Activated CD8-positive, alpha-beta memory T cell treated with anti-CD3 and anti-CD28 coated beads for 4 hours (primary cell): ENCODE results near the gene TAS1R3.

Source experiments
- DNase-seq, 2 donors: peaks; one replicate each; pipeline ENCODE4 v3.0.0-alpha.2; 2020; ENCODE audit warnings: low read depth in 2 of 2

The TAS1R3 gene

DNA sequence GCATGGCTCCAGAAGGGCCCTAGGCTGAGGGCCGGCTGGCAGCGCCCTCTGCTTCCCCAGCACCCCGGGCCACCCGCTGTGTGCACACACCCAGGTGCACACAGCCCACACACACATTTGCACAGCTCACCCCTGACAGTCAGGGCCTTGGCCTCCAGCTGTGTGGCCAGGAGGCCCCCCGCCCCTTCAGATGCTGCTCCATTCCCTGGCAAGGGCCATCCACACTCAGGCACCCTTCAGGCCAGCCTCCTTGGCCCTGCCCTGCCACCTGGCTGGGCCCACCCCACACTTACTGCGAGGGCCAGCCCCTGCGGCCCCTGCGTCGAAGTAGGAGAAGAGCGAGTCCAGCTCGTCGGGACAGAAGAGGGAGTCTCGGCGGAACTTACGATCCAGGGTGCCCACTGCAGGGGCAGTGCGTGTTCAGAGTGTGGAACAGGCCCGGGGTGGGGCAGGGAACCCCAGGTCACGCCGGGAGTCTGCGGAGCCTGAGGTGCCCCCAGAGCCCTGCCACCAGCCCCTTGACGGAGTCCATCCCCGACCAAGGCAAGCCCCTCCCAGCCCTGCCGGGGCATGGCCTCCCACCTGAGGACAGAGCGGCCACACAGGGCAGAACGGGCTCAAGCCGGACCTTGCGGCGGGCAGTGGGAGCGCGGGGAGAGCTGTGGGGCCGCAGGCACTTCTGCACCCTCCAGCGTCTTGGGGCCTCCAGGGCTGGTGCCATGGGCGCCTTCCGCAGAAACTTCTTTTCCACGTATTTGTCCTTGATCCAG lies 35.7 kb upstream of the TAS1R3 start:
- no peak for DNase-seq

DNA sequence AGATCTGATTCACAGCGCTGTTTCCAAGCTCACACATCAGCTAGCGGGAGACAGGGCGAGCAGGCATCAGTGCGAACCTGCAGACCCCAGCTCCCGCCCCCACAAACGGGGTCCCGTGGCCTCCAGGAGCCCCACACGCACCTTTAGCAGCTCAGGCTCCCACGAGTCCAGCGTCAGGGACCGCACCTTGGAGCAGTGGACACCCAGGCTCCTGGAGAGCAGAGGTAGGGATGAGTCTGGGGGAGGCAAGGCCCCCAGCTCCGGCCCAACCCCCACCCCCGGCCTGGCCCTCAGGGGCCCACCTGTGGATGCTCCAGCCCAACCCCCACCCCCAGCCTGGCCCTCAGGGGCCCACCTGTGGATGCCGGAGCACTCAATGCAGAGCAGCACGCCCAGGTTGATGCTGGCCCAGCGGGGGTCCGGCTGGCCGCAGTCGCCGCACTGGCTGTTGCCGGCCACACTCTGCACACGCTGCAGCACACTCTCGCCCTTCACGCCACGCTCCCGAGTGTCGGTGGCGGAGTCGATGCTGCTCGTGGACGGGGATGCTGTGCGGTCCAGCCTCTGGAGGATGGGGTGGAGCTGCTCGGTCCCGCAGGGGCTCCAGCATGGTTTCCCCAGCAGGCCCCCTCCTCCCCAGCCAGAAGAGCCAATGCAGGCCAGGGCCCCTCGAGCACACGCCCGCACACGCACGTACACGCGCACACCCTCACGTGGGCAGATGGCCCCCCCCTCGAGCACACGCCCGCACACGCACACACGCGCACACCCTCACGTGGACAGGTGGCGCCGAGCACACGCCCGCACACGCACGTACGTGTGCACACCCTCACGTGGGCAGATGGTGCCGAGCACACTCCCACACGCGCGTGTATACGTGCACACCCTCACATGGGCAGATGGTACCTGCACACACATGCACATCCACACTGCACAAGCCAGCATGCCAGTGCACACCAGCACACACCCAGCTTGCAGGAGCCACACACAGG lies 34.7 kb upstream of the TAS1R3 start:
- DNase-seq, result no peak

DNA sequence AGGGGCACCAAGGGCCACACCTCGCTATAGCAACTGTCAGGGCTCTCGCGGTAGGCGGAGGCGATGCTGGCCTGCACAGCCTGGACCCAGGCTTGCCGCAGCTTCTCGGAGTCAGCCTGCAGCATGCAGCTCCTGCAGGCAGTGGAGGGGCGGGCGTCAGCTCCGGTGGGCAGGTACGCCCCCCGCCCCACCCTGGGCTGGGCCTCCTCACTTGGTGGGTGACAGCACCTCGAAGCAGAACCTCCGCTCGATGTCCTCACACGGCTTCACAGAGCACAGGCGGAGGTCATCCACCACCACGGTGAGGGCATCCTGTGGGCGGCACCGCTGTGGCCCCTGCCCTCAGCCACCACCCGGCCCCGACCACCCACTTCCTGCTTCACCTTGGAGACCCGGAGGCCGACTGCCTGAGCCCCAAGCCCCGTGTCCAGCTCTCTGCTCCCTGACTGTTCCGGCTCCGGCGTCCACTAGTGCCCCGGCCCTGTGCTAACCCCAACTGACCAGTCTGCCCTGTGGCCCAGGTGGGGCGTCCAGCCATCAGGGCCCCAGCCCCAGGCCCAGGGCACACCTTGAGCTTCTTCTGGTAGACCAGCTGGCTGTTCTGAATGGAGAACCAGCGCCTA lies 33.2 kb upstream of the TAS1R3 start:
- DNase-seq, result no peak

DNA sequence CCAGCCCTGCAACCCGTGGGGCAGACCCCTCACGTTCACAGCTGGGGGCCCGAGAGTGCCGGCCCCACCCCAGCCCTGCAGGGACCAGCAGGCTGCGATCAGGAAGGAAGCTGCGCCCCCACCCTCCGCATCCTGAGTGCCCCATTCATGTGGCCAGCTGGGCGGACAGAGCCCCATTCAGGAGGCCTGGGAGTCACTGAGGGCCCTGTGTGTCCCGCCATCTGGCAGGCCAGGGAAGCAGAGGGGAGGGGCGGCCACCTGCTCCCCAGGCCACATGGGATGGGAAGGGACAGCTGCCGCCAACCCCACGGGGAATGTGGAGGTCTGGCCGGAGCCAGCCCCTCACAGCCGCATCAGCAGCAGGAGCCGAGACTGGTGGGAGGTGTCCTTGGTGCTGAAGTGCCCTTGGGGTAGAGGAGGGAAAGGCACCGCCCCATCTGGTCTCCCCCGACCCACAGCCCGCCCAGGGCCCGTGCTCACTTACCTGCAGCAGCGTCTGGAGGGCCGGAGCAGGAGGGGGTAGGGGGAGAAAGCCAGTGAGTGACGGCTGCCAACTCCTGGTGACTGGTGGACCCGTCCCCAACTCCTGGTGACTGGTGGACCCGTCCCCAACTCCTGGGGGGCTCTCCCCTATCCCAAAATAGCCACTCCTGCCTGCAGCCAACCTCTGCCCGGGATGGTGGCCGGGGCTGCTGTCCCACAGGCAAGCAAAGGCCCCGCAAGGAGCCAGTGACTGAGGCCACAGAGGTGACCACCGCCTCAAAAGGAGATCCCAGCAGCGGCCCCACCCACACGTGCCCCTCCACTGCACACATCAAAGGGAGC lies 32.0 kb upstream of the TAS1R3 start:
- DNase-seq, result no peak

DNA sequence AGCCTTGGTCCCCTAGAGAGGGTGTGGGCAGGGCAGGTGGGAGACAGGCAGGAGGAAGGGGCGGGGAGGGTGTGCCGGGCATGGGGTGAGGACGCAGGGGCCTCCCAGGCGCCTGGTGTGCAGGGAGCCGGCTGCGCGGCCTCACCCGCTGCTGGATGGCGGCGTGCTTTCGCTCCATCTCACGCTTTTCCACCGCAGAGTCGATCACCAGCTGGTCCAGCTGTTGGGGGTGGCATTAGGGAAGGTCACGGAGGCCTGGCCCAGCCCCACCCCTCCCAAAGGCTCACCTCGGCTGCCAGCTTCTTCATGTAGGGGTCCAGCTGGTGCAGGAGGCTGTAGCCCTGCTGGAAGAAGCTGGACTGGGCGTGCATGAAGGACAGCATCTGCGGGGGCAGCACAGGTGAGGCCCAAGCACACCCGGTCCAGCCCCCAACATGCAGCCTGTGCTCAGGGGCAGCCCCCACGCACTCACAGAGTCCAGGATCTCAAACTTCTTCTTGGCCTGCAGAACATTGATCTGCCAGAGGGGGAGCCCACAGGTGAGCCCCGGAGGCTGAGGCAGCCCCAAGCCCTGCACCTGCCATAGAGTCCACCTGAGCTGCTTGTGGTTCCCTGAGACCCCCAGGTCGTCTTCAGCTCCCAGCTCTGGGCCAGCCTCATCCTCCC lies 31.3 kb upstream of the TAS1R3 start:
- no peak for DNase-seq

DNA sequence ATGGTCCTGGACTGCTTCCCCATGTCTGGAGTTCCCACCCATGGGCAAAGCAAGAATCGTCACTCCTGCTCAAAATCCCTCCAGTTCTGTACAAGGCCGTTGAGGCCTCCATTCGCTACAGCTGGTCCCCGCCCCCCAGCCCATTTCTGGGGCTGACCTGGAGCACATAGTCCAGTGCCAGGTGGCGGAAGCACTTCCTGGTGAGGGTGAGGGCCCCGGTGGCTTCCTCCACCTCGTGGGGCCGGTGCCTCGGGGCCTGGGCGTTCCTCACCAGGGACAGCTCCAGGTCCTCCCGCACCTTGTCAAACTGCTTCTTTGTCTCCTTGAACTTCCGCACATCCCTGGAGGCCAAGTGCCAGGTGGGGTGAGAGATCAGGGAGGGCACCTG lies 30.7 kb upstream of the TAS1R3 start:
- DNase-seq, result no peak

DNA sequence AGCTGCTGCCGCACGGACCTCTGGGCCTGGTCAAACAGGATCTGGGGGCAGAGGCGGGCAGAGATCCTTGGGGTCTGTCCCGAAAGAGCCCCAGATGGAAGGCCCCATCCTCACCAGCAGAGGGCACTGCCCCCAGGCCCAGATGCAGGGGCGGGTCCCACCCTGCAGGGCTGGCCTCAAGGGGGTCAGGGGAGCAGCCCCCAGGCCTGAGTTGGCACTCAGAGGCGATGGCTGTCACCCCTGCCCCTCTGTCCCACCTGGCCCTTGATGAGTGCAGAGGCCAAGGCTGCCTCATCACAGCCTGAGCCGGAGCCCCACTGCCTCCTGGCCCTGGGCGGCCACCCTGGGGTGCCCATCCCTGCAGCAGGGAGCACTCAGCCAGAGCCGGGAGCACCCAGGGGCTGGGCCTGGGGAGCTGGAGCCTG lies 29.1 kb upstream of the TAS1R3 start:
- DNase-seq, result no peak

DNA sequence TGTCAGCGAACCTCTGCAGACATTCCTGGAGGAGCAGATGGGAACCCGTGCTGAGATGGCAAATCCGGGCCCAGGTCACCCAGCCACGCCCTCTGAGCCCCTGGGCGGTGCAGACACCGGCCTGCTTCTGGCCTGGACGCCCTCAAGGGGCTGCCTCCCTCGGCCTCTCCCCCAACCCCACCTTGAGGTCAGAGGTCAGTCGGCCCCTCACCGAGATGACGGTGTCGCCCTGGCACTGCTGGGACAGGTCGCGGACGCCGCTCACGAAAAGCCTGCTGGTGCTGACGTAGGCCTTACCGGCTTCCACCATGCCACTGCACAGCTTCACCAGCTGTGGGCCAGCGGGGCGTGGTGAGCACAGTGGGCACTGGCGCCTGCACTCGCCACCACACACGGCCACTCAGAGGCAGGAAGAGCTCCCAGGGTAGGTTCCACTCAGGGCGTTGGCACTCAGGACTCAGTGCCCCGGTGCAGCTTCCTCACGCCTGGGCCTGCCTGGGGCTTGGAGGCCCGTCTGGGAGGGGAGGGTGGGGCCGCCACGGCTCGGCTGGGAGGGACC lies 28.1 kb upstream of the TAS1R3 start:
- DNase-seq, result no peak

DNA sequence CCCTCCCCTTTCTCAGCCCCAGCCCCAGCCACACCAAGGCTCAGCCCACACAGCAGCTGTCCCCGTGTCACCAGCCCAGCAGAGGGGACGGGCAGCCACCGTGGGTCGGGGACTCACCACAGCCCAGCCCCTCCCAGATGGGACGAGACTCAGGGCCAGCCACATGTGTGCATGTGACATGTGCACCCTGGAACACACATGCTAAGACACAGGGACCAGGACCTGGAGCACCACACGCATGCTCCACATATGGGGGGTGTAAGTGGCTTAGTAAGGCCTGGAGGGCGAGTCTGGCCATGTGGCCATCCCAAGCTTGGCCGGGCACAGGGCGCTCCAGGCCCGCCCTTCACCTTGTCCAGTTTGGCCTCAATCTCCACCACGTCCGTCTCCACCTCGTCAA lies 27.3 kb upstream of the TAS1R3 start:
- DNase-seq, result no peak

DNA sequence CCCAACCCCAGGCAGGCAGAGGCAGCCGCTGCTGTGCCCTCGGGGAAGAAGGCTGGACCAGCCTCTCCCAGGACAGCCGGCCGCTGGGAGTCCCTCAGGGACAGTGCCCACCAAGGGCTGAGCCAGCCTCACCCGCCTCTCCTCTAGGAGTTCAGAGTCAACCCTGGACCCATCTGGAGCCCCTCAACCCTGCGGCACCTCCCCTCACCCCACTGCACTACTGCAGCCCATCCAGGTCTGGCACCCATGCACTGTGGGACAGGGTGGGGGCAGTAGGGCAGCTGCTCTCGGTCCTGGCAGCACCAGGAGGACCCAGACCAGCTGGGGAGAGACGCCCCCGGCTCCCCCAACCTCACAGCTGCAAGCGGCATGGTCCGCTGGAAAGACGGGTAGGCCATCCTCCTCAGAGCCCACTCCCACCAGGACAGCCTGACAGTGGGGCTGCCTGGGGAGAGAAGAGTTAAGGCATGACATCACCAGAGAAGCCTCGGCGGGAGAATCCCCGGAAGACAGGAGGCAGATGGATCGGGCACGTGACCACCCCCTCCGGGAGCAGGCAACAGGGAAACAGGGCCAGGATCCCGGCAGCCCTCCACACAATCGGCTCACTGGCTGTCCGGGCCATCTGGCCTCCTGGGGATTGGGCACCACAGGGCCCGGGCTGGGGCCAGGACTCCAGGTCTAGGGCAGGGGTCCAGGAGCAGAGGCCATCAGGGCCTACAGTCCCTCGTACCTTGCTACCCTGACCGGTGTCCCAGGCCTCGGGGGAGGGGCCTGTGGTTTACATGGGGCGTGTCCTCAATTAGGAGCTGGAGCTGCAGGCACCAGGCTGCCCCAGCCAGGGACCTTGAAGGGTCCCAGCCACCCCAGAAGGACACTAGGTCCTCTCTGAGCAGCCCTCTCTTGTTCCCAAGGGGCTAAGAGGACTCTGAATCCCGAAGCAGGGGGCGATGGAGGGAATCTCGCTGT lies 26.5 kb upstream of the TAS1R3 start:
- no peak for DNase-seq

DNA sequence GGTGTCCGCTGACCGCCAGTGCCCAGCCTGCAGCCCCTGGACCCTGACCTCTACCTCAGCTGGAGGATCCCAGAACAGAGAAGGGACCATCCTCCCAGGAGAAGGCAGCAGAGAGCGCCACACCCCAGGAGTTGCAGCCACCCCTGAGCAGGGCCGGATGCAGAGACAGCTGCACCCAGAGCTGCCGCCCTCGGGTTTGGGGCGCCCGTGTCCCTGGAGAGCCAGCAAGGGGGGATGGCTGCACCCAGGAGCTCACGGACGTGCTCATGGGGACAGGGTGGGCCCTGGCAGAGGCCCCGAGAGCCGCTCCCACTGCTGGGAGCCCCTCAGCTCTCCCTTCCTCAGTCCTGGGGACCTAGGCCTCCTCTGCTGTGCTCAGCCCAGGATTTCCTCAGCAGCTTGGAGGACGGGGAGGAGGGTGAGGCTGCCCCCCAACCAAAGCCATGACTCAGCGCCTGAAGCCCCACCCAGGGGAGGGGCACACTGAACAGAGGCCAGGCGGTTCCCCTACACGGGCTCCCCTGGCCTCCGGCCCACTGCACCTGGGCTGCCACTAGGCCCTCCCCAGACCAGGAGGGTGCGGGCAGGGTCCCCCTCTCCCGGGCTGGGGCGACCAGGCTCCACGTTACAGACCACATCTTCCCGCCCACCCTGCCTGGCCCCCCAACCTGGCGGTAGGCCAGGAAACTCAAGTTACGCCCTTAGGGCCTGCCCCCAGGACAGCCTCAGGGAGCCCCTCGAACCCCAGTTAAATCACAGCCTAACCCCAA lies 25.6 kb upstream of the TAS1R3 start:
- peak; percentile 64 for DNase-seq

DNA sequence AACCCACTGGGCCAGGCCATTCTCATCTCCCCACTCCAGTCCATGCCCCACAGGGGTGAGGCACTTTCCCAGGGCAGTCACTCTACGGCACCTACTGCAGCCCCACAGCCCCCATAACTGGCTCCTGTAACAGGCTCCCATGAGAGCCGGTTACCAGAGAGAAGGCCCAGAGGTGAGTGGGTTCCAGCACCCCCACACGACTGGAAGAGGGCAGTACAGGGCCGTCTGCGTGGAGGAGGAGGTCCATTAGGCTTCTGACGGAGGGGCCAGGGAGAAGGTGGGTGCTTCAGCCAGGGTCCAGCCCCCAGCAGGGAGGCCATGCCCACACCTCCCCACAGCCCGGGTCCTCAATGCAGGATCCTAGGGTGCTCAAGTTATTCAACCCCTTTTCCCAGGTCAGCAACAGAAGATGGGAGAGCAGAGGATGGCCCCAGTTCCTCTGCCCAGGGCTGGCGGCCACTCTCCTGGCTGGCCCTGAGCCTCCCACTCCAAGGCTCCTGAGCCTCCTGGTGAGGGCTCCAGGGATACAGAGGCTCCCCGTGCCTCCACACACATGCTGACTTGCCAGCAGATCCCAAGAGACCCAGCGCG lies 24.9 kb upstream of the TAS1R3 start:
- DNase-seq, result no peak

DNA sequence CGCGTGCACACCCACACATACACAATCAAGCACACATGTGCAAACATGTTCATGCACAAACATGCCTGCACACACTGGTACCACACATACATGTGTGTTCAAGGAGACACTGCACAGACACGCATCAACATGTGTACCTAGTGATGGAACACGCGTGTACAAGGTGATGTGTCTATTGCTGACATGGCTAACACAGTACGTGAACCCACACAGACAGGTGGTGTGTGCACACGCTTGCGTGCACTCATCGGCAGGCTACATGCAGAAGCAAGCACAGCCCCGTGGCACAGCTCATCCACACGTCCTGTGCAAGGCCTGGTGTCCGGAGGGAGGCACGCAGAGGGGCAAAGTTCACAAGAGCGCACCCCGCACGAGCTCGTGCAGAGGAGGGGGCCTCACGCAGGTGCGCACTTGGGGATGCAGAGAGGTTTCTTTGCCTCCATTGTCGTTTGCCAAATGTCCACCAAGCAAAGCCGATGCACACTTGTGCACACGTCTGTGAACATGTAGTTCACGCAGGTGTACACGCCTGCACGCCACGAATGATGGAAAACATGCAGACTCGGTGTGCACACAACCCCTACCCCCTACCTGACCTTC lies 24.3 kb upstream of the TAS1R3 start:
- no peak for DNase-seq

DNA sequence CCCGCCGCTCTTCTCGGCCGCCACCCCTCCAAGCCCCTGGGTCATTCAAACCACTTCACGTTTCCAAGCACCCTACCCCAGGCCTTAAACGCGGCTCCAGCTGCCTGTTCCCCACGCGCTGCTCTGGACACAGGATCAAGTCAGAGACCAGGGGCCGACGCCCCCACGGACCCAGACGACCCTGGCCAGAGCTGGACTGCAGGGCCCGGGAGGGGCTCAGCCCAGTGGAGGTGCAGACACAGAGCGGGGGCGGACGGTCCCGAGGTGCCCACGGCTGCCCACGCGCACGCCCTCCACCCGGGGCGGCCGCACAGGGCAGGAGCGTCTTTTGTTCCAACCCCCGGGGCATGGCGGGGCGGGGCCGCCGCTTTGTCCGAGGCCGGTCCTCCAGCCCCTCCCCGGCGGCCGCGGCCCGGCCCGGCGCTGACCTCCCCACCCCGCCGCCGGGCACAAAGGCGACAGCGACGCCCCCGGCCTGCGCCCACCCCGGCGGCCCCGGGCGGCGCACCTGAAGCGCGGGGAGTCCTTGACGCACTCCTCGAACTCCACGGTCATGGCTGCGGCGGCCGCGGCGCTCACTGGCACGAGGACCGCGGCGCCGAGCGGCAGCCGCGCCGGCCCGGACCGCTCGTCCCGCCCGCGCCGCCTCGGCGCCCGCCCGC lies 23.7 kb upstream of the TAS1R3 start:
- no peak for DNase-seq

DNA sequence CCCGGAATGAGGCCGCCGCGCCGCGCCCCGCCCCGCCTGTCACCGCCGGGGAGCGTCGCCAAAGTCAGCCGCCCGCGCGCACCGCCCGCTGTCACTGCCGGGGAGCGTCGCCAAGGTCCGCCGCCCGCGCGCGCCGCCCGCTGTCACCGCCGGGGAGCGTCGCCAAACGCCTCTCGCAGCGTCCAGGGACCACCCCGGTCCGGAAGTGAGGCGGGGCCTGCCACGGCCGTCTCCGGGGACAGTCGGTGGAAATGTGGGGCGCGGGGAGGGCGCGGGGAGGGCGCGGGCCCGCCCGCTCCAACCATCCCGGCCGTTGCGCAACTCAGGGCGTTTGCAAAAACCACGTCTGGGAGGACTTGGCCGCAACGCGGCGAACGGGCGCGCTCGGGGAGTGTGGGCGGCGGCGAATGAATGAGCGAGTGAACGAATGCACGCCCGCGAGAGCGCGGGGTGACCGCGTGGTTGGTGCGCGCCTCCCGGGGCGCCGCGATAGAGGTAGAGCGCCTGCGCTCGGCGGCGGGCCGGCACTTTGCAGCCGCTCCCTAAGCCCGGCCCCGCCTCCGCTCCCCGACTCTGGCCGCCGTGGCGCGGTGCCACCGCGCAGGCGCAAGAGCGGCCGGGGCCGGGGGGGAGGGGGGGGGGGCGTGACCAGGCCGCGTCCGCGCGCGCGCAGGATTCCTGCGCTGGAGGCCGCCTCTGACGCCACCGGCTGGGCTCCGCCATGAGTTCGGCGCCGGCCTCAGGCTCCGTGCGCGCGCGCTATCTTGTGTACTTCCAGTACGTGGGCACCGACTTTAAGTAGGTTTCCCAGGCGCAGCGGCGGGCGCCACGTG lies 22.9 kb upstream of the TAS1R3 start, which contains the start of the genes ACAP3 and PUSL1:
ACAP3 (minus strand) TSS at position 8 of the 833 bp plus-strand sequence. CDS start 115 bp downstream, outside the sequence.
PUSL1 (plus strand) TSS at position 675 of the 833 bp plus-strand sequence; CDS start at position 722, 47 bp downstream.
- peak; percentile 73 to 77 for DNase-seq

DNA sequence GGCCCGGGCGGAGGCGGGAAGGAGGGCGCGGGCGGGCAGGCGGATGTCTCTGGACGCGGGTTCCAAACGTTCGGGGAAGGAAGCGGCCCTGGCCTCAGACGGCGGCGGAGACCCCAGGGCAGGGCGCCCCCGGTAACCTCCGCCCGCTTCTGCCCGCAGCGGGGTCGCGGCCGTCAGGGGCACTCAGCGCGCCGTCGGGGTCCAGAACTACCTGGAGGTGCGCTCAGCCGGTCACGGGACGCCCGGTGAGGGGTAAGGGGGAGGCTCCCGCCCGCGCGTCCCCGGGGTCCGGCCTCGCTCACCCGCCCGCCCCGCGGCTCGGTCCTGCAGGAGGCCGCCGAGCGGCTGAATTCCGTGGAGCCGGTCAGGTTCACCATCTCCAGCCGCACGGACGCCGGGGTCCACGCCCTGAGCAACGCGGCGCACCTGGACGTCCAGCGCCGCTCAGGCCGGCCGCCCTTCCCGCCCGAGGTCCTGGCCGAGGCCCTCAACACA lies 22.3 kb upstream of the TAS1R3 start:
- no peak for DNase-seq
